GM21786 (cell line): ENCODE results near the gene MED26.

ENCODE experiments used
- ATAC-seq: cut with Tn5 transposase; IDR thresholded peaks from one replicate; pipeline ENCODE4 v1.9.1; 2021; ENCODE audit not compliant: unreplicated experiment

MED26 gene

DNA sequence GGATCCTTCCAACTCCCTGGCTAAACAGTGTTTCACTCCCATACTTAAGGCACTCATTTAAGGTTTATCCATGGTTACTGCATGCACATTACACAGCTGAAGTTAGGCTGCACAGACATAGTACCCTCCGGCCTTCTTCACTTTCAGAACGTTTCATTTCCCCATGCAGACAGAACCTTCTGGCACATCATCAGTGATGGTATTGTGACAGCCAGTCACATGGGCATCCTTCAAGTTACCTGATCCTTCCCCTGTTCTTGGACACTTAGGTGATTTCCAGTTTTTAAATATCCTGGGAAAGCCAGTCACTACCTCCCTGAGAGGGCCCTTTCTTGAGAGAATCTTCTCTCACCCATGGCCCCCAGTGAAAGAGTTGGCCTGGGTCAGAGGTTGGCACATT is 22.8 kb upstream of the MED26 start:
- no peak for ATAC-seq

GRCh38 chr19:16649734-16650133 is 21.7 kb upstream of the MED26 start:
- ATAC-seq, result no peak

DNA sequence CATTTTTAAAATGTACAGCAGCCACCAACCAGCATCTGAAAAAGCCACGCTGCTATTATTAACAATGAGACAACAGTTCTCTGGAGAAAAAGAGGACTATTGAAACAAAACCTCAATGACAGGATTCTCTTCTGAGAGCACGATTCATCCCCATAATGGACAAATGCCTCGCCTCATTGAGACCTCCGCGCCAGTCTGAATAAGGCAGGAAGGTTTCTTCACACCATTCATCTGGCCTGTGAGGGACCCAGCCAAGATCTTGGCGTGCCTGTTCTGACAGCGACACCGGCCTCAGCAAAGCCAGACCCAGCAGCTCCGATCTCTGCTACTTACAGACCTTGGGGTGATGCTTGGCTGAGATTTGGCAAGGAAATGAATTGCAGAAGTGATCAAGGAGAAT is 17.1 kb upstream of the MED26 start:
- ATAC-seq, result no peak

GRCh38 chr19:16641695-16642094 is 13.7 kb upstream of the MED26 start:
- ATAC-seq, result no peak

GRCh38 chr19:16640951-16641350 is 12.9 kb upstream of the MED26 start:
- no peak for ATAC-seq

- no peak for ATAC-seq
Measured at GRCh38 chr19:16638666-16639065, 10.7 kb upstream of the MED26 start.

DNA sequence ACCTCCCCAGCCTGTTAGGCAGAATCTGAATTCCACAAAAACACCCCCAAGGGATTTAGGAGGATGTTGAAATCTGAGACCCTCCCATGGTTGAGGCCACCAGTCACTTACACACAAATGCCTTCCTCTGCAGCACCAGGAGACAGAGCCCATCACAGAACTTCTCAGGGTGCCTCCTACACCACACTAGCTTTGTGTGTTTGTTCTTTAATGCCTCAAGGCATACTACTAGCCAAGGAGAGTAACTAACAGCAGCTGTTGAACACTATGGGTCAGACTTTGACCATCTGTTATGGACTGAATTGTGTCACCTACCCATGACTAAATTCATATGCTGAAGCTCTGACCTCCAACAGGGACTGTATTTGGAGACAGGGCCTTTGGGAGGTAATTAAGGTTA is 9.5 kb upstream of the MED26 start:
- ATAC-seq, result no peak

DNA sequence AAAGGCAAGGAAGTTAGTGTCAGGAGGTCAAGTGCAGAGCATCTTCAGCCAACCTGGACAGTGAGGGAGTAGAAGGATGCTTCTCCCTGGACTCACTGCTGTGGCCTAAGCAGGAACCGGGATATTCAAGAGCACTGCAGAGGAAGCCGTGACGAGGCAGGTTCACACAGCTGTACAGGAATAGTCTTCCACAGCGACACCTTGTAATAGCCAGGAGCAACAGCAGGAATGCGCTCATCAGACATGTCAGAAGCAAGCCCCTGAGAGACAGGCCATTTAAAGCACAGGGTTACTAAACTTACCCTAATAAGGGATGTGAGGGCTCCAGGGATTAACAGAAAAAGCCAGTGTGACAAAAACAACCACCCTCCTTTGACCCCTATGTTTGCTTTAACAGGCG is 3.5 kb upstream of the MED26 start:
- no peak for ATAC-seq

DNA sequence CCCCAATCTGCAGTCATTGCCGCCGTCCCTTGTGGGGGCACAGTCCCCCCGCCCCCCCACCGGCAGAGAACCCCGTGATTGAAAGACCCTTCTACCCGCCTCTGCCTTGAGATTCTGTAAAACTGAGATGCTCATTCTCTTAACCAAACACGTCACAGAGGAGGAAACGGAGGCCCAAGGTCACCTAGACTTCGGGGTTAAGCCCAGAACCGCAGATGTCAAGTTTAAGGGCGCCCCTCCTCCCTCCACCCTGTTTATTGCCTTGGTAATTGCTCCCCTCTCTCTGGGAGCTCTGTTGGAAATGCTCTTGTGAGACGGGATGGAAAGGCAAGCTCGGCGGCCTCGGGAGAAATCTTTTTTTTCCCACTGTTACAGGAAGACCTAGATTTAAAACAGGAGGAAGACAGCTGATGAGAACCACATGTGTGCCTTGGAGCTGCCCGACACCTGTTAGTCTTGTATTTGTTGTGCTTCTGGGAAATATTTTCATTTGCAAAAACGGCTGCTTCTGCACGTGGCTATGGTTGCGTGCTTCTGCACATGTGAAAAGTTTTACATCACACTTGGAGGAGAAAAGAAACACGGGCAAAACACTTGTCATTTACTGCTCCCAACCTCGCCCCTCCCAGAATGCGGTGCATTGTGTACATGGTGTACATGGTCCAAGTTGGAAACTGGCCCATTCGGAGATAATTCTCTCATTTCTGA is 1.1 kb upstream of the MED26 start:
- ATAC-seq, result no peak

DNA sequence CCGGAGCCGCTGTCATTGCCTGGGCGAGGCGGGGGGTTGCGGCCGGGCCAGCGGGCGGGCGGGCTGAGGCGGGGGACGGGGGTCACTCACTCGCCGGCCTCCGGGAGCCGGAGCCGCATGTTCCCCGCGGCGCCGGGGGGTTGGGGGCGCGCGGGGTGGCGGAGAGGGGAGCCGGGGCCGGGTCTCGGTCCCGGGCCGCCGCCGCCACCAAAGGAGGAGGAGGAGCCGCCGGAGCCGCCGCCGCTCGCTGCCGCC is 149 bp downstream of the MED26 start:
- ATAC-seq, result no peak

GRCh38 chr19:16627193-16627927 is 644 bp downstream of the MED26 start:
- ATAC-seq, result no peak

- no peak for ATAC-seq
Measured at GRCh38 chr19:16626796-16627192, 1.2 kb downstream of the MED26 start.

- no peak for ATAC-seq
Measured at GRCh38 chr19:16625163-16625958, 2.6 kb downstream of the MED26 start.

DNA sequence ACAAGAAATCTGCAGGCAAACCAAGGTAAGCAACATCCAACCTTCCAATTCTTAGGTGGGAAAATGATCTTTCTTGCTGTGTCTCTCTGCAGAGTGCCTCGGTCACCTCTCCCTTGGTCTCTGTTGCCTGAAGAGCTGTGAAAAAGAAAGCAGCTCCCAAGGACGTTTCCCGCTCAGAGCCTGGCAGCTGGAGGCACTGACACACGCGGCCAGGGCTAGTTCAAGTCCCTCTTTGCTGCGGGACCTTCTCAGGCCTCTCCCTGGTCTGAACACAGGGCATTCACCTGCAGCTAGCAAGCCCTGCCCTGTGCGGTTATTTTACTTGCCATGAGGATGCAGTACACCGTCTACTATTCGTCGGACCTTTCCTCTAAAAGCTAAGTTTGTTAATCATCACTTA is 3.8 kb downstream of the MED26 start:
- ATAC-seq, result no peak

GRCh38 chr19:16623576-16623975 is 4.4 kb downstream of the MED26 start:
- ATAC-seq, result no peak

- no peak for ATAC-seq
Measured at GRCh38 chr19:16623066-16623465, 4.9 kb downstream of the MED26 start.

DNA sequence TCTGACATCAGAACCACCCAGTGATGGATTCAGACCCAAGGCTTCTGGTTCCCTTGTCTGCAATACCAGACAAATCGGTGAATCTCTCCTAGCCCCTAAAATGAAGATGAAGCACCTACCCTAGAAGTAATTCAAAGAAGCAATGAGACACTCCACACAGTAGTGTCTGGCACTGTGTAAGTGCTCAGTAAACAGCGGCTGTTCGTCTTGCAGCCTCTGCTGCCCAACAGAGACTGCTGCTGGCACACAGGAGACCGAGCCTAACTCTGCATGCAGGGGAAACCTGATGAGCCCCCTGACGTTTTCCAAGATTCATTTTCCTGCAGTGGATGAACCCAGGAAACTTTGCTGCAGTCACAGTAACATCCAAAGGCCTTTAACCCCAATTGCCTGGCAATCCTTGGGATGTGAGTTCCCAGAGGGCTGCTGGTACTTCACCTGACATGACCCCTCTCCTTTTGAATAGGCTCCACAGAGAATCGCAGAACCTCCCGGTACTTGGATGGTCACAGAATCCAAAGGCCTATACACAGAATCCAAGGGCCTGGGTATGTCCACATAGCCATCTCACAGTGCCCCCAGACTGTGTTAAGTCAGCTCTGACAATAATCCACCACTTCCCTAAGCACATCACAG is 6.7 kb downstream of the MED26 start:
- no peak for ATAC-seq

GRCh38 chr19:16620584-16620983 is 7.4 kb downstream of the MED26 start:
- ATAC-seq, result no peak

DNA sequence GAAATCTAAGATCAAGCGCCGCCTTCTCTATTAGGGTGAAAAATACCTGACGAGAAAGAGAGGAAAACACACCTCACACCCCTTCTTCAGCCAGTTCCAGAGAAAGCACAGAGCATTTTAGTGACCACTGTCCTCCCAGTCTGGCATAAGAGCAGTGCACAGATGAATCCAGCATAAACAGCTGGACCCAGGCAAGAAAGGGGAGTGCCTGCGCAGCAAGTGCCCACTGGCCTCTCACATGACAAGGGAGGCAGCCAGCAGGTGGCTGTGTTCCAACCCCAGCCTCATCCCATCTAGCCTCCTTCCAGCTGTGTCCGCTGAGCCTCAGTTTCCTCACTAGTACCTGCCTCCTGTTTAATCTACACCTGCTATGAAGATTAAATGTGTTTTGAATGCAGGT is 8.0 kb downstream of the MED26 start:
- ATAC-seq, result no peak

DNA sequence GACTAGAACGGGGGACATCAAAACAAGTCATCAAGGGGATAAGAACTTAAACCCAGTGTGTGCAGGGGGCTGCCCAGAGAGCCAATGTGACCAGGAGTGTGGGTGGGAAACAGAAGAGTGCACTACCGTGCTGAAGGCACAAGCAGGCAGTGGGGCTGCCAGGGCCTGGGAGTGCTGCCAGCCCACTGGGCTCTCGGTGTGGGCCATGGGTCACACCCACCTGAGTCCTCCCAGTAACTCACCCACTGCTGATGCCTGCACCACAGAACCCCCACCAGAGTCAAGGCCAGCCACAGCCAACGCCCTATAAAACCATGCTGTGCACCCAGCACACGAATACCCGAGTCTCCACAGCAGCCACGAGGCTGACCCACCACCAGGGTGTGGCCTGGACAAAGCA is 8.5 kb downstream of the MED26 start:
- no peak for ATAC-seq

GRCh38 chr19:16618248-16618647 is 9.8 kb downstream of the MED26 start:
- no peak for ATAC-seq

GRCh38 chr19:16615808-16616207 is 12.2 kb downstream of the MED26 start:
- ATAC-seq, result no peak
